CD1c-positive myeloid dendritic cell (primary cell): Measurements from ENCODE around the gene PIWIL4.
"Not testable (repeated sequence)": the region's sequence is repeated elsewhere in the genome, so short reads cannot be mapped to it uniquely, and the experiment has no call there.

Source experiments
- DNase-seq: peaks from one replicate; pipeline ENCODE4 v3.0.0-alpha.2; 2016; ENCODE audit errors: extremely low spot score

Gene PIWIL4

DNA sequence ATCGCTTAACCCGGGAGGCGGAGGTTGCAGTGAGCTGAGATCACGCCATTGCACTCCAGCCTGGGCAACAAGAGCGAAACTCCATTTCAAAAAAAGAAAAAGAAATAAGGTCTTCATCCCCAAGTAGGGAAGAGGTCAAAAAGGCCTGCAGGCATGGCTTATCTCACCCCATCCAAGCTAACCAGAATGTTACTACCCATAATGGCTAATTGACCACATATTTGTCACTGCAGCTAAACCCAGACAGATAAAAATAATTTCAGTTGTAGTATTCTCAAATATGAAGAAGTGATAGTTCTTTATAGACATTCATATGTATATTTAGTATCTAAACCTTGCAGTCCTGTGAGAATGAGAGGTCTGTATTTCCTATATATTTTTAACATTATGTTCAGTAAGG, 17.8 kb downstream of the PIWIL4 start:
- DNase-seq: no peak

GRCh38 chr11:94585399-94585798, 18.2 kb downstream of the PIWIL4 start:
- DNase-seq: no peak

GRCh38 chr11:94586546-94586945, 19.4 kb downstream of the PIWIL4 start:
- no peak for DNase-seq

GRCh38 chr11:94586978-94587377, 19.8 kb downstream of the PIWIL4 start:
- no peak for DNase-seq

DNA sequence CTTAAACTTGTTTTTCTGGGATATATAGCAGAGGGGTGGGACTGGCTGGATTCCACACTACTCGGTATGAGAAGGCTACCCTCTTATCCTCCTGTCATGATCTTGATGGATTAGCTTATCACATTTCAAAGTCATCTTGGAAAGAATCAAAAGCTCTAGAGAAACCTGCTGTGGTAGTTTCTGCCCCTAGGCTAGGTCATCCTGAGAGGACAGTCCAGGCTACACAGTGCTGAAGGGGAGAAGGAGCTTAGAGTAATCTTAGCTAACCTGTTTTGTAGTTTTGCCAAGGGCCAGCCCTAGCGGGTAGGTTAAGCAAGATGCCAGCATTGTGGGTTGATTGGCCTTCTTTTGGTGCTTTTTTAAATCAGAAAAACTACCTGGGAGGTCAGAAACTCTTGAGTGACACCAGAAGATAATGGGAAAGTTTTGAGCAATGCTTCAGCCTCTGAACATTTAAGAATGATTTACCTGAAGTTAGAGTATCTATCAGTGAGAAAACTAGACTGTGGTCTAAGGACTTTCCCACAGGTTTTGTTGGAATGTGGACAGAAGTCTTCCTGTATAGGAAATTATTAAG, 21.3 kb downstream of the PIWIL4 start:
- no peak for DNase-seq

DNA sequence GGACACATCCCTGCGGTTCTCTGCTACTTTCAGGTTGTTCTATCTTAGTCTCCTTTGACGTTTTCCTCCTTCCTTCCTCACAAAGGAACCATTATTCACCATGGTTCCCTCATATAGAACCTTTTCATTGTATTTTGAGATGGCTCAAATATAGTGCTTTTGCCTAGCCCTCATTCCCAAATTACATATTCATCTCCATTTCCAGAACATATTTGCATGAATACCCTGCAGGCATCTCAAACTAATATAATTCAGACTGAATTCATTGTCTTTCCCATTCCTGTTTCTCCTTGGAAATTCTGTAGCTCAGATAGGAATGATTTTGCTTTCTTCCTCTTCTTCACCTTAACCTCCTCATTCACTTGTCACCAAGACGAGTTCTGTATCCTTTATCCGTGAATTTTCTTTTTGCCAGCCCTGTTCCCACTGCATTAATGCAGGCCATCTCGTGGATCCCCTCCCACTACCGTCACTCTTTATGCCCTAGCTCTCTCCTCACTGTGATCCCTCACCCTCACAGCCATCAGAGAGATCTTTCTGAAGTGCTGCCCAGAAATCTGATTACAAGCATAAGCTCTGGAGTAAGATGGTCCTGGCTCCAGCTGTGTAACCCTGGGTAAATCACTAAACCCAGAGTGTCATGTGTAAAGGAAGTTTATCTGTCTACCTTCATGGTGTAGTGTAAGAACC, 23.3 kb downstream of the PIWIL4 start:
- no peak for DNase-seq

DNA sequence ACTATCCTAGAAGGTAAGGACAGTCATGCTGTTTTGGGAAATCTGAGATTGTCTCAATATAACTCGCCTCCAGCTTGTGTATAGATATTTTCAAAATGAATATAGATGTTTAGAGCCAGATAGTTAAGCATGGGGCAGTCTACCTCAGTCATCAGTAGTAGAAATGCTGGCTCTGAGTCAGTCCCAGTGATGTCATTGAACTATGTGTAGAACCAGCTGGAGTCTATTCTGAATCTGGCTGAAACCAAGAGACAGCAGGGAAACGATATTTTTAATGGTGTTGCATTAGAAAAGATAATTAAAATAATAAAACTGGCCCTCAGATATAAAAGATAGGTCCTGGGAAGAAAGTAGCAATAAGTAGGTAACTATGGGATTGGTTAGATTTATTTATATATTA, 25.9 kb downstream of the PIWIL4 start:
- no peak for DNase-seq

- no peak for DNase-seq
These were observed 27.9 kb downstream of the PIWIL4 start for GRCh38 chr11:94595076-94595475.

GRCh38 chr11:94597896-94598295, 30.7 kb downstream of the PIWIL4 start:
- DNase-seq: peak; percentile 31

GRCh38 chr11:94599510-94599909, 32.3 kb downstream of the PIWIL4 start:
- no peak for DNase-seq

DNA sequence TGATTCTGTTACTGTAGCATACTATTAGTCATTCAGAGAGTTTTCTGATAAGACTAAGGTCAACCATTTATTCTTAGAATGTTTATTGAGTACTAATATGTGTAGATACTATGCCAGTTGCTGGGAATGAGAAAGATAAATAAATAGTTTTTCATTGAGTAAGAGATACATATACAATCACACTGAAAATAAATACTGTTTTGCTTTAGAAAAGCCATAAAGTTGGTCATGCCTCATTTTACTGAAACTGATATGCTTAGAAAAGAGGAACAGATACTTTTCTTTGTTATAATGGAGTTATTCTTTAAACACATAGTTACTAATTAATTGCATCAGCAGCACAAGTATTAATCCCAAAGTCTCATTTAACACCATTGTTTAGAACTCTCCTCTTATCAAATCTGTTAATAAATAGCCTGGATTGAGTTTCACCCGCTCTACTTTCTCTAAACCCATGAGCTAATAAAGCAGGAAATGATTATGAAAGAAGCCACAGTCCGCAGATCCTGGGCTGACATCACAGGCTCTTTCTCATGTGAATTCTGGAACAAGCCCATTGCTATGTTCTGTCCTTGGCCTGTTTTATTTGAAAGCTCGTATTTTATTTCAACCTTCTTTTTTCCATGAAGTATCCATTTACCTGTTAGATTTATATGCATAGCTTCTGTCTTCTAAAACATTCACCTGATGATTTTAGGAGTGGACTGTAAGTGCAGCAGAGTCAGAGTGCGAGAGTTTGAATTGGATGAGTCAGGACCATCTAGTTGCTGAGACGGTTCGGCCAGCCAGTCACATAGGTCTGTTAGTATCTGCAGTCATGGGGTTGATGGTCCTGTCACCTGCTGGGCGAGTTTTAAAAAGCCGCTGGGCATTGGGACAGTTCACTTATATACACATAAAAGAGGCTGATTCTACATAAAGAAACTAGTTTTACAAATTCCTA, 35.5 kb downstream of the PIWIL4 start:
- peak; percentile 70 for DNase-seq

- DNase-seq: no peak
These were observed 36.4 kb downstream of the PIWIL4 start for GRCh38 chr11:94603587-94603986.

- DNase-seq: no peak
These were observed 37.3 kb downstream of the PIWIL4 start for GRCh38 chr11:94604482-94604881.

GRCh38 chr11:94613120-94613519, 46.0 kb downstream of the PIWIL4 start:
- no peak for DNase-seq

GRCh38 chr11:94623120-94623735, 56.1 kb downstream of the PIWIL4 start:
- peak; percentile 71 for DNase-seq

DNA sequence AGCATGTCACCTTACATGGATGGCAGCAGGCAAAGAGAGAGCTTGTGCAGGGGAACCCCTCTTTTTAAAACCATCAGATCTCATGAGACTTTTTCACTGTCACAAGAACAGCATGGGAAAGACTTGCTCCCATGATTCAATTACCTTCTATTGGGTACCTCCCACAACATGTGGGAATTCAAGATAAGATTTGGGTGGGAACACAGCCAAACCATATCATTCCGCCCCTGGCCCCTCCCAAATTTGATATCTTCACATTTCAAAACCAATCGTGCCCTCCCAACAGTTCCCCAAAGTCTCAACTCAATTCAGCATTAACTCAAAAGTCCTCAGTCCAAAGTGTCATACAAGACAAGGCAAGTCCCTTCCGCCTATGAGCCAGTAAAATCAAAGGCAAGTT, 58.3 kb downstream of the PIWIL4 start:
- DNase-seq: not testable (repeated sequence)

- DNase-seq: not testable (repeated sequence)
These were observed 59.9 kb downstream of the PIWIL4 start for GRCh38 chr11:94627003-94627560.

DNA sequence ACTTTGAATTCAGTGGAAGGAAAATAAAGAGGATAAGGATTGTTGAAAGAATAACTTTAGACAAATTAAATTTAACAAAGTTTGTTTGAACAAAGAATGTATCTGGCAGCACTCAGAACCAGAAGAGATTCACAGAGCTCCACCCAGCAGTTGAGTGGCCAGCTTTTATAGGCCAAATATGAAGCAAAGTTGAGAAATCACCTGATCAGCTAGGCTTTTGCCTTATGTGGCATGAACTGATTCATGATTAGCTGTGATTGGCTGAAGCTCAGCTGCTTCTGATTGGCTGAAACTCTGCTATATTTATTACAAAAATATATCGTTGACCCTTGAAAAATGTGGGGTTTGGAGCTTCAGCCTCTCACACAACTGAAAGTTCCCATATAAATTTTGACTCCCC, 62.6 kb downstream of the PIWIL4 start:
- DNase-seq: peak; percentile 9

DNA sequence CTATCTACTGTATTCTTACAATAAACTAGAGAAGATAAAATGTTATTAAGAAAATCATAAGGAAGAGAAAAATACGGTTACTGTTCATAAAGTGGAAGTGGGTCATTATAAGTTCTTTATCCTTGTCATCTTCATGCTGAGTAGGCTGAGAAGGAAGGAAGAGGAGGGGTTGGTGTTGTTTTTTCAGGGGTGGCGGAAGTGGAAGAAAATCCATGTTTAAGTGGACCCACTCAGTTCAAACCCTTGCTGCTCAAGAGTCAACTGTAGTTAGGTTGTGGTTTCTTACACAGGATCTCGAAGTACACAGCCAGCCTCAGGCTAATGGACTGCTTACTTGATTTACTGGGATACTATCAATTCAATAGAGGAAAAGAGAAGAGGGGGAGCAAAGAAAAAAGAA, 63.1 kb downstream of the PIWIL4 start:
- DNase-seq: no peak

GRCh38 chr11:94632356-94632755, 65.2 kb downstream of the PIWIL4 start:
- DNase-seq: no peak

- no peak for DNase-seq
These were observed 67.9 kb downstream of the PIWIL4 start for GRCh38 chr11:94635072-94635471.

DNA sequence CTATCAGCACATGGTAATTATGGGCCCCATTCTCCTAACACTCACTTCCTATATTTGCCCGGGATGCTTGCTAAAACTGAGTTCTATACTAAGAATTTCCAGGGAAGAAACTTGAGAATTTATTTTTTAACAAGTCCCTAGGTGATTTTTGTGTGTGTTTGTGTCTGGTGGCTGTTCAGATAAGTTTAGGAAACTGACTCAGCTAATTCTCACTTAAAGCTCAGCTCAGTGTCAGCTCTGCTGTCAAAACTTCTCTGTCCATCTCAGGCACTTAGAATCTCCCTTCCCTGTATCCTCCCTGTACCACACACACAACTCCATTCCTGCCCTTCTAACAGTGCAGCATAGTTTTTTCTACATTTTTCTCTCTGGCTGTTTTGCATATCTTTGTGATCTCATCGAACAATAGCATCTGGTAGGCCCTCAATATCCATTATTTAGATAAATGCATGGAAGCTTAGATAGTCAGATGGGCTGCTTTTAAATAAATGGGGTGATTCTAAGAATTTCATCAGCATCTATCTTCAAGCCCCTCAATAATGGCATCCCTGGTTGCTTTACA, 69.3 kb downstream of the PIWIL4 start:
- no peak for DNase-seq
